ENCODE results near the gene FOXJ2. TPM values are rescaled to one million over a fixed set of nuclear protein-coding genes. Genes with fewer than 3 reads are reported as not detected.

FOXJ2 gene
- total RNA-seq, 4 donors from 2014 or later: 16.4 to 28.2 (median 20.4) TPM

- Histone ChIP-seq H3K4me3 (peak overlapping the region; percentile 80 to 90), H3K4me1 (peaks cover 5 to 48% (median 24%) of the 10 kb centered on the region in 3 donors), H3K36me3 (no peaks in the 10 kb centered on the region), H3K27ac (peak overlapping the region; percentile 94 to 100 (median 98)), H3K27me3 (no peaks in the 10 kb centered on the region), H3K9me3 (no peaks in the 10 kb centered on the region)
- ATAC-seq: no peak
- 14 to 22% methylated on average over 4 of the region's 5 CpGs for WGBS, 2 donors (ENCODE audit: low coverage in 1 of 2)
- no peak for TF ChIP-seq POLR2AphosphoS5 (IDR thresholded peaks at IDR 0.05)
- TF ChIP-seq POLR2A (IDR thresholded peaks at IDR 0.05): no peak
- no peak for TF ChIP-seq EP300 (IDR thresholded peaks at IDR 0.05)
- TF ChIP-seq, protein P1, sequence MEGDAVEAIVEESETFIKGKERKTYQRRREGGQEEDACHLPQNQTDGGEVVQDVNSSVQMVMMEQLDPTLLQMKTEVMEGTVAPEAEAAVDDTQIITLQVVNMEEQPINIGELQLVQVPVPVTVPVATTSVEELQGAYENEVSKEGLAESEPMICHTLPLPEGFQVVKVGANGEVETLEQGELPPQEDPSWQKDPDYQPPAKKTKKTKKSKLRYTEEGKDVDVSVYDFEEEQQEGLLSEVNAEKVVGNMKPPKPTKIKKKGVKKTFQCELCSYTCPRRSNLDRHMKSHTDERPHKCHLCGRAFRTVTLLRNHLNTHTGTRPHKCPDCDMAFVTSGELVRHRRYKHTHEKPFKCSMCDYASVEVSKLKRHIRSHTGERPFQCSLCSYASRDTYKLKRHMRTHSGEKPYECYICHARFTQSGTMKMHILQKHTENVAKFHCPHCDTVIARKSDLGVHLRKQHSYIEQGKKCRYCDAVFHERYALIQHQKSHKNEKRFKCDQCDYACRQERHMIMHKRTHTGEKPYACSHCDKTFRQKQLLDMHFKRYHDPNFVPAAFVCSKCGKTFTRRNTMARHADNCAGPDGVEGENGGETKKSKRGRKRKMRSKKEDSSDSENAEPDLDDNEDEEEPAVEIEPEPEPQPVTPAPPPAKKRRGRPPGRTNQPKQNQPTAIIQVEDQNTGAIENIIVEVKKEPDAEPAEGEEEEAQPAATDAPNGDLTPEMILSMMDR (IDR thresholded peaks at IDR 0.05): no peak
These were observed 659 bp upstream of the FOXJ2 start for GRCh38 chr12:8031872-8032241.

DNA sequence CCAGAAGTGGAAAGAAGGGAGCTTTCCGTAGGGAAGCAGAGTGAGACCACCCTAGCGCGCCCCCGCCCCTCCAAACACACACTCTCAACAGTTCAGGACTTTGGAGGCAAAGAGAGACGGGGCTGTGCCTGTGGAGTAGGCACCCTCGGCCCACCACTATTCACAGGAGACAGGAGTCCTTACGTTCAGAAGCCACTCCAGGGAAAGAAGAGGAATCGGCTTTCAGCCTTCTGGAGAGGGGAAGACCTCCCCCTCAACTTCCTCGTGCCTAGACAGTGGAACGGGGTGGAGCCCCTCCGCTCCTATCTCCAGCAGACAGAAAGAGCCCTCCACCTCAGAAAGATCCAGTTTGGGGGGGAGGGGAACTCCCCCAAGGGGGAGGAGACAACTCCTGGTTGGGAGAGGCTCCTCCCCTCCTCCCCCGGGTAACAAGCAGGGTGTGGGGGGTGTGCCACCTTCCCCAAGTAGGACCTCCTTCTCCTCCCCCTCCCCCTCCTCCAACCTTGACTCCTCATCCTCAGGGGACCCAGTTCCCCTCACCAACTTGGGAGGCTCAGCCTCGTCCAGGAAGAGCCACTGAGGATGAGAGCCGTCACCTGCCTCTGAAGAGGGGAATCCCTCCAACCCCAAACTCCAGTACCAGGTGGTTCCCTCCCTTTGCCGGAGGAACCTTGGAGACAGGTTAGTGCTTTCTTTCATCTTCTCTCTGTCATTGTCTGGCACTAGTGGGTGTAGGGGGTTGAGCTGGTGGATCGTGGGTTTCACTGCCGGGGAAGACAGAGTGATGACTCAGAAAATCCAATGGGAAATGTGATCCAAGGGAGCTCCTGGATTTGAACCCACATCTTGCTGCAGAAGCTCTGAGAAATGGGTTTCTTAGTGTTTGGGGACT is 883 bp downstream of the FOXJ2 start:
- H3K36me3 ChIP-seq: no peaks in the 10 kb centered on the region
- peak overlapping the region; percentile 94 to 100 (median 98) for H3K27ac ChIP-seq
- peaks cover 16 to 63% (median 39%) of the 10 kb centered on the region in 3 donors for H3K4me1 ChIP-seq
- peak; percentile 49 for ATAC-seq
- H3K4me3 ChIP-seq: peak overlapping the region; percentile 80 to 90
- WGBS, 2 donors (ENCODE audit: low coverage in 1 of 2): 0 to 25% methylated on average over 2 to 3 of the region's 17 CpGs
- no peaks in the 10 kb centered on the region for H3K27me3 ChIP-seq
- TF ChIP-seq EP300 (IDR thresholded peaks at IDR 0.05): no peak
- TF ChIP-seq, protein P1 (IDR thresholded peaks at IDR 0.05): no peak
- no peaks in the 10 kb centered on the region for H3K9me3 ChIP-seq

GRCh38 chr12:8034802-8035201 is 2.3 kb downstream of the FOXJ2 start:
- Histone ChIP-seq H3K27me3 (no peaks in the 10 kb centered on the region), H3K4me3 (peak overlapping the region; percentile 80 to 90), H3K9me3 (no peaks in the 10 kb centered on the region), H3K27ac (peak overlapping the region in 3 of 4 donors; percentile 98 to 100 (median 99)), H3K4me1 (peaks cover 17 to 77% (median 48%) of the 10 kb centered on the region in 3 donors), H3K36me3 (peaks cover 0 to 4% of the 10 kb centered on the region in 2 donors)
- no peak for TF ChIP-seq POLR2AphosphoS5 (IDR thresholded peaks at IDR 0.05)
- TF ChIP-seq POLR2A (IDR thresholded peaks at IDR 0.05): no peak
- no peak for TF ChIP-seq EP300 (IDR thresholded peaks at IDR 0.05)
- TF ChIP-seq, protein P1 (IDR thresholded peaks at IDR 0.05): no peak
- no peak for ATAC-seq

DNA sequence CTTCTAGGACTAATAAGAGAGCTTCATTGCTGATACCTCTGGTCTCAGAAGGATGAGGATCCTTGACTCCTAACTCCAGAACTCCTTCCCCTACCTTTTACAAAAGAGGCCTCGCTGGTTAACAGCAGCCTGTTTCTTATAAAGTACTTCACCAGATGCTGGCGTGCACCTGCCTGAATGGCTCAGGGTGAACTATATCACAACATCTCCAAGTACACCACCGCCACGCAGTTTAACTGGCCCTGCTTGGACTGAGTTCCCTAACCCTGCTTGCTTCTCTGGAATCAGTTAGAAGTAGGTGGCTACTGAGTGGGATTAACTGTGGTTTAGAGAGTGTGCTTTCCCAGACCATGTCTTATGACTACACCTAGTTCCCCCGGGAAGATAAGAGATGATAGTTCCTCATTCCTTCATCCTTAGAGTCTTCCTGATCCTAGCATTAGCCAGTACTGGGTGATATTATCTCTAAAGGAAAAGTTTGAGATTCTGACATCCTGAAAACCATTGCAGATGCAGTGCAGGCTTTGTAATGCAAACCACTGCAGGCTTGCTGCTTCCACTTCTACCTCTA is 3.0 kb downstream of the FOXJ2 start:
- TF ChIP-seq POLR2A (IDR thresholded peaks at IDR 0.05): no peak
- no peak for TF ChIP-seq EP300 (IDR thresholded peaks at IDR 0.05)
- TF ChIP-seq, protein P1 (IDR thresholded peaks at IDR 0.05): no peak
- no peak for TF ChIP-seq POLR2AphosphoS5 (IDR thresholded peaks at IDR 0.05)
- H3K4me3 ChIP-seq: peak overlapping the region in 1 of 2 donors; percentile 90
- H3K27ac ChIP-seq: peak overlapping the region in 3 of 4 donors; percentile 98 to 100 (median 99)
- peaks cover 17 to 78% (median 48%) of the 10 kb centered on the region in 3 donors for H3K4me1 ChIP-seq
- WGBS, 2 donors (ENCODE audit: low coverage in 1 of 2): 50 to 61% methylated on average over 4 to 5 of the region's 5 CpGs
- no peak for ATAC-seq
- no peaks in the 10 kb centered on the region for H3K27me3 ChIP-seq
- no peaks in the 10 kb centered on the region for H3K9me3 ChIP-seq
- H3K36me3 ChIP-seq: peaks cover 0 to 11% of the 10 kb centered on the region in 2 donors

Data from gastroesophageal sphincter (tissue), 4 donors.